Calu3 (cell line): Measurements from ENCODE around the gene FARP1. TPM values are rescaled to one million over a fixed set of nuclear protein-coding genes. Genes with fewer than 3 reads are reported as not detected.
A peak's percentile ranks its signal among the peaks of the same experiment; 100 is the strongest.

Experiments used
- BruUV-seq: library from RNA; stranded (reverse); fragments of 400-500 nt; replicated peaks from 2 replicates; lab custom pipeline; 2021; lab: Mats Ljungman, UMichigan
- CTCF ChIA-PET: fragments of 300-600 bp; sonication (Branson Sonifier 250); formaldehyde crosslinking; loops from one replicate; lab custom pipeline; 2022; ENCODE audit warnings: antibody characterized with exemption; lab: Charles Lee
- DNase-seq: peaks from one replicate; pipeline ENCODE4 v3.0.0; 2022
- H3K27ac Mint-ChIP-seq: one replicate; pipeline ENCODE4 v1.8.0; 2022; ENCODE audit warnings: mixed read lengths; ENCODE audit not compliant: unreplicated experiment
- H3K27me3 Mint-ChIP-seq: one replicate; pipeline ENCODE4 v1.8.0; 2022; ENCODE audit warnings: mixed read lengths; ENCODE audit not compliant: unreplicated experiment
- H3K36me3 Mint-ChIP-seq: one replicate; pipeline ENCODE4 v1.8.0; 2022; ENCODE audit warnings: mild to moderate bottlenecking, moderate library complexity, mixed read lengths; ENCODE audit not compliant: insufficient read depth, unreplicated experiment
- H3K4me1 Mint-ChIP-seq: one replicate; pipeline ENCODE4 v1.8.0; 2022; ENCODE audit warnings: mild to moderate bottlenecking, low read depth, mixed read lengths; ENCODE audit not compliant: unreplicated experiment
- H3K4me3 Mint-ChIP-seq: one replicate; pipeline ENCODE4 v1.8.0; 2022; ENCODE audit warnings: mild to moderate bottlenecking, low read depth, moderate library complexity, mixed read lengths; ENCODE audit not compliant: unreplicated experiment
- H3K9me3 Mint-ChIP-seq: one replicate; pipeline ENCODE4 v1.8.0; 2022; ENCODE audit warnings: low read depth, mixed read lengths; ENCODE audit not compliant: unreplicated experiment
- intact Hi-C: fragments of 100-400 bp; cut with micrococcal nuclease; formaldehyde crosslinking; loops from one replicate; pipeline ENCODE4 v1.10.0; 2022; ENCODE audit not compliant: unreplicated experiment
- total RNA-seq: library from RNA; stranded (reverse); gene quantifications from 2 replicates; pipeline ENCODE4 v1.2.3, GENCODE V29; 2022
- TF ChIP-seq, protein P1 (sequence below): fragments of 200-600 bp; IDR thresholded peaks from one replicate; pipeline ENCODE4 v1.8.0; 2022; ENCODE audit warnings: antibody characterized with exemption; ENCODE audit not compliant: unreplicated experiment

Gene FARP1
- total RNA-seq, 1 experiment from 2014 or later: 47.0 TPM

DNA sequence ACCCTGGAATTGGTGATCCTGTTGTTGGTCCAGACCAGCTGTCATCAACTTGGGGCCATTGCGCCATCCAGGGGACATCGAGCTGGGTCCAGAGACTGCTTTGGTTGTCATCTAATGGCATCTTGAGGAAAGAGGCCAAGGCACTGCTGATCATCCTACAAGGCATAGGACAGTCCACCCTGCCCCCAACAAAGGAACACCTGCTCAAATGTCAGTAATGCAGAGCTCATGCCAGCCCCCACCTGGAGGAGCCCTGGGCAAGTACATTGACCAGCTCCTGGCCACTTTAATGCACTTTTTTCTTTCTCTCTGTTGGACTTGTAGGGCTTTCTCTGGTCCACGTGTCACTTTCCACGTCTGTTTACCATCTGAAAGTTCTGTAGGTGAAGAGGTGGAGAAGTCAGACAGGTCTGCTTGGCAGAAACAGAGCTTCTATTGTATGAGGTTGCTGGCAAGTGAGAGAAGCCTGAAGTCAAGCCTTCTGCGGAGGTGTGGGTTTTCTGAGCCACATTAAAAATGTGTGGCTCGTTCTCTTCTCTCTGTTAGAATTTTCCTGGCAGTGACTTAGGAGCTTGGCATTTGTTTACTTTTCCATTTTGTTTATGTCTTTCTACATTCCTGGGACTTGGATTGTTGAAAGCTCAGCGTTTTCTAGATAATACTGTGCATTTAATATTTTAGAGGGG lies 158.2 kb downstream of the FARP1 start:
- no TSS peak for BruUV-seq
- DNase-seq: peak; percentile 22
- Mint-ChIP-seq H3K27me3 (no peaks in the 10 kb centered on the region), H3K9me3 (no peaks in the 10 kb centered on the region), H3K36me3 (peaks cover 8% of the 10 kb centered on the region), H3K27ac (peak overlapping the region; percentile 19), H3K4me1 (peaks cover 21% of the 10 kb centered on the region), H3K4me3 (peak overlapping the region; percentile 43)
- TF ChIP-seq, protein P1, sequence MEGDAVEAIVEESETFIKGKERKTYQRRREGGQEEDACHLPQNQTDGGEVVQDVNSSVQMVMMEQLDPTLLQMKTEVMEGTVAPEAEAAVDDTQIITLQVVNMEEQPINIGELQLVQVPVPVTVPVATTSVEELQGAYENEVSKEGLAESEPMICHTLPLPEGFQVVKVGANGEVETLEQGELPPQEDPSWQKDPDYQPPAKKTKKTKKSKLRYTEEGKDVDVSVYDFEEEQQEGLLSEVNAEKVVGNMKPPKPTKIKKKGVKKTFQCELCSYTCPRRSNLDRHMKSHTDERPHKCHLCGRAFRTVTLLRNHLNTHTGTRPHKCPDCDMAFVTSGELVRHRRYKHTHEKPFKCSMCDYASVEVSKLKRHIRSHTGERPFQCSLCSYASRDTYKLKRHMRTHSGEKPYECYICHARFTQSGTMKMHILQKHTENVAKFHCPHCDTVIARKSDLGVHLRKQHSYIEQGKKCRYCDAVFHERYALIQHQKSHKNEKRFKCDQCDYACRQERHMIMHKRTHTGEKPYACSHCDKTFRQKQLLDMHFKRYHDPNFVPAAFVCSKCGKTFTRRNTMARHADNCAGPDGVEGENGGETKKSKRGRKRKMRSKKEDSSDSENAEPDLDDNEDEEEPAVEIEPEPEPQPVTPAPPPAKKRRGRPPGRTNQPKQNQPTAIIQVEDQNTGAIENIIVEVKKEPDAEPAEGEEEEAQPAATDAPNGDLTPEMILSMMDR: no peak
- intact Hi-C loops: no loop called here
- CTCF ChIA-PET: interaction anchor here (0.8 kb wide), 1 partner anchor 8 kb away, joined by 3 read pairs; no protein-coding TSS in a partner anchor

DNA sequence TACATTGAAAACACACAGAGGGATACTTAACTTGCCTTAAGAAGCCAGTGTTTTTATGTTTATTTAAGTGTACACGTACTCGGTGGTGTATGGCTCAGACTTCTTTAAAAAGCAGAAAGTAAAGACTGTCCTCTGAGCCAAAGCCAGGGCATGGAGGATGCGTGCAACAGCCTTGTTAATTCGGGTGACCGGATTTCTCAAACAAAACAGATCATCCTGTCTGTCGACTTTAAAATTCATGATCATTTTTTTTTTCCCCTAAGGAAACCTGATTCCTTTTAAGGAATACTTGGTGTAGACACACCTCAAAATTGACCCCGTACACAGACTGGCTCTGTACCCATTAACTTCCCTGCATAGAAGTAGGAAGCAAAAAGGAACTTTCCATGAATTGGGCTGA lies 158.8 kb downstream of the FARP1 start:
- intact Hi-C loops: no loop called here
- H3K4me1 Mint-ChIP-seq: peaks cover 21% of the 10 kb centered on the region
- no peaks in the 10 kb centered on the region for H3K9me3 Mint-ChIP-seq
- TF ChIP-seq, protein P1: no peak
- peak overlapping the region; percentile 43 for H3K4me3 Mint-ChIP-seq
- BruUV-seq: no TSS peak
- H3K27me3 Mint-ChIP-seq: no peaks in the 10 kb centered on the region
- peak overlapping the region; percentile 19 for H3K27ac Mint-ChIP-seq
- no peak for DNase-seq
- H3K36me3 Mint-ChIP-seq: peaks cover 8% of the 10 kb centered on the region
- CTCF ChIA-PET: no interaction called here

DNA sequence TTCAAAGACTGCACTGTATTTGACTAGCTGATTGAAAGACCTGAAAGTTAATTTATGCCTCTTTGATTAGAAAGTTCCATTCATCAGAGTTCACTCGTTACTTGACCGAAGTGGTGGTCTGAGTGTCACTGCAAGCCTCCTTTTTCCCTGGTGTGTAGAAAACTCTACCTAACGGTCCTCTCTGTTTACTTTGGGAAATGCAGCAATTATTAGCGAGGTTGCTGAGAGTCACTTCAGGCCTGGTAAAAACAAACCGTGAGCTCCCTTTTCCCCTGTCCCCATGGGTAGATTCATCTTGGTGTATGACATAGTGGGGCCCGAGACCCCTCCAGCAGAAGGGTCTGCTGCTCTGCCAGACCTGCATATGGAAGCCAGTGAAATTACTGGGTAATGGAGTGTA lies 161.0 kb downstream of the FARP1 start:
- no peak overlapping the region for H3K27ac Mint-ChIP-seq

DNA sequence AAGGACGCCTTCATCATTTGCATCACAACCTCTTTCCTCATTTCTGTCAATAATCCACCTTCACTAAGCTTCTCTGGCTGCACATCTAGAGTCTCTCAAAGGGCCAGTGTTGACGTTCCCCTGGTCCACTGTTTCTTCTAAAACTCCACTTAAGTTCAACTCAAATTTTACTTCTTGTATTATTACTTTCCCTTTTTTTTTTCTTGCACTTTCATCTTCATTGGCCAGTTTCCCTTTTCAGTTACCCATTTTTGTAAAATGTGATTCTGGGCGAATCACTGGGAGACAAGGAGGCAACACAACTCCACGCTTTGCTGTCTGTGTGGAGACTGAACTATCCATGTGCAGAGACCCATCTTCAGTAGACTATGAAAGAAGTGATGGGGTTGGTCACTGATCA lies 162.8 kb downstream of the FARP1 start:
- intact Hi-C loops: no loop called here
- Mint-ChIP-seq H3K4me3 (no peak overlapping the region), H3K4me1 (peaks cover 19% of the 10 kb centered on the region)

More for the DNA sequence above, 161.0 kb downstream of the FARP1 start:
- H3K36me3 Mint-ChIP-seq: peaks cover 12% of the 10 kb centered on the region
- H3K9me3 Mint-ChIP-seq: no peaks in the 10 kb centered on the region
- no peaks in the 10 kb centered on the region for H3K27me3 Mint-ChIP-seq
- intact Hi-C loops: no loop called here
- CTCF ChIA-PET: no interaction called here
- peaks cover 12% of the 10 kb centered on the region for H3K4me1 Mint-ChIP-seq
- BruUV-seq: no TSS peak
- no peak overlapping the region for H3K4me3 Mint-ChIP-seq
- TF ChIP-seq, protein P1: no peak
- no peak for DNase-seq

More for the DNA sequence above, 162.8 kb downstream of the FARP1 start:
- H3K27ac Mint-ChIP-seq: no peak overlapping the region
- H3K9me3 Mint-ChIP-seq: no peaks in the 10 kb centered on the region
- no peaks in the 10 kb centered on the region for H3K27me3 Mint-ChIP-seq
- CTCF ChIA-PET: no interaction called here
- H3K36me3 Mint-ChIP-seq: peaks cover 12% of the 10 kb centered on the region
- DNase-seq: no peak
- no TSS peak for BruUV-seq
- TF ChIP-seq, protein P1: no peak
